GM12878 (cell line): ENCODE measurements around the gene FAM89A. TPM values are rescaled to one million over a fixed set of nuclear protein-coding genes. Genes with fewer than 3 reads are reported as not detected.

Source experiments
- ATAC-seq: fragments of 200-7000 bp; cut with Tn5 transposase; 3 replicates; pipeline ENCODE4 v1.9.1; 2020; ENCODE audit warnings: mild to moderate bottlenecking, moderate library complexity
- BruUV-seq: library from RNA; stranded (reverse); fragments of 400-500 nt; replicated peaks from 2 replicates; lab custom pipeline; 2021; lab: Mats Ljungman, UMichigan
- CTCF ChIA-PET: fragments of 300-600 bp; sonication (Branson Sonifier 250); formaldehyde crosslinking; extraction: SDS; loops from one replicate; lab custom pipeline; 2021; ENCODE audit warnings: inconsistent platforms; lab: Yijun Ruan, JAX
- POLR2A ChIA-PET: fragments of 350-600 bp; formaldehyde crosslinking; extraction: SDS; loops from one replicate; lab custom pipeline; 2021; ENCODE audit warnings: inconsistent platforms; lab: Charles Lee
- RAD21 ChIA-PET: fragments of 300-600 bp; sonication (Branson Sonifier 250); formaldehyde crosslinking; loops from one replicate; lab custom pipeline; 2023; ENCODE audit warnings: antibody characterized with exemption; ENCODE audit not compliant: unreplicated experiment; lab: Charles Lee
- SMC1A ChIA-PET: fragments of 300-600 bp; sonication (Branson Sonifier 250); formaldehyde crosslinking; loops from one replicate; lab custom pipeline; 2023; ENCODE audit not compliant: unreplicated experiment, uncharacterized antibody; lab: Charles Lee
- DNase-seq: peaks from one replicate; pipeline ENCODE4 v3.0.0-alpha.2; 2011; ENCODE audit warnings: low read depth, low spot score
- FAIRE-seq: peaks from 3 replicates; lab custom pipeline; 2011; peaks lifted over from hg19 to GRCh38; lab: Jason Lieb, UNC
- H2AFZ ChIP-seq: 2 replicates; pipeline ENCODE4 v1.6.0; 2011; ENCODE audit warnings: low read depth, low read length, control low read depth; ENCODE audit not compliant: control insufficient read depth
- H3K27ac ChIP-seq: 2 replicates; pipeline ENCODE4 v1.5.1; 2011; ENCODE audit warnings: control low read depth; ENCODE audit not compliant: control insufficient read depth, insufficient read depth
- H3K27me3 ChIP-seq, 2 experiments: replicated peaks in 1 of 2; 2 replicates each; pipeline versions ENCODE4 v1.6.0 to v1.6.1; 2011; ENCODE audit warnings: low read length in 1 of 2; ENCODE audit not compliant: control insufficient read depth in 2 of 2, insufficient read depth in 2 of 2
- H3K36me3 ChIP-seq, 2 experiments: 2 replicates each; pipeline ENCODE4 v1.5.1; 2011; ENCODE audit warnings: low read length in 1 of 2; ENCODE audit not compliant: control insufficient read depth in 2 of 2, insufficient read depth in 2 of 2
- H3K4me1 ChIP-seq: 2 replicates; pipeline ENCODE4 v1.6.1; 2011; ENCODE audit warnings: mild to moderate bottlenecking, low read length, moderate library complexity, mixed read lengths; ENCODE audit not compliant: control insufficient read depth, insufficient read depth
- H3K4me2 ChIP-seq: 2 replicates; pipeline ENCODE4 v1.6.0; 2011; ENCODE audit warnings: control low read depth; ENCODE audit not compliant: control insufficient read depth, insufficient read depth
- H3K4me3 ChIP-seq: fragments of 200-600 bp; sonication (generic); 2 replicates; pipeline ENCODE4 v1.5.1; 2016
- H3K79me2 ChIP-seq: 2 replicates; pipeline ENCODE4 v1.6.0; 2011; ENCODE audit warnings: low read length; ENCODE audit not compliant: control insufficient read depth, insufficient read depth
- H3K9ac ChIP-seq: 2 replicates; pipeline ENCODE4 v1.8.0; 2011; ENCODE audit warnings: low read length, control low read depth, mixed read lengths; ENCODE audit not compliant: control insufficient read depth, insufficient read depth
- H3K9me3 ChIP-seq: replicated peaks from 3 replicates; pipeline ENCODE4 v1.5.1; 2011; ENCODE audit warnings: mild to moderate bottlenecking, low read length; ENCODE audit not compliant: control insufficient read depth, insufficient read depth
- H4K20me1 ChIP-seq: 2 replicates; pipeline ENCODE4 v1.6.0; 2011; ENCODE audit not compliant: control insufficient read depth, insufficient read depth
- ATF3 ChIP-seq: IDR thresholded peaks from 2 replicates; pipeline ENCODE4 v1.6.1; 2011; ENCODE audit warnings: low read depth, mild to moderate bottlenecking, low read length, moderate library complexity, borderline replicate concordance; ENCODE audit errors: extremely low read depth
- BCL3 ChIP-seq: IDR thresholded peaks from 2 replicates; pipeline ENCODE4 v1.6.1; 2011; ENCODE audit warnings: borderline replicate concordance, low read depth, mild to moderate bottlenecking, moderate library complexity, low read length; ENCODE audit not compliant: insufficient read depth, poor library complexity, severe bottlenecking
- BHLHE40 ChIP-seq, 2 experiments: fragments of 450-650 bp in 1 of 2; IDR thresholded peaks; 2 replicates each; pipeline ENCODE4 v1.6.1; 2011 to 2017; ENCODE audit warnings: low read depth in 2 of 2, borderline replicate concordance in 1 of 2, improper control_type of control experiment in 1 of 2, low read length in 1 of 2, mild to moderate bottlenecking in 1 of 2
- CHD1 ChIP-seq: IDR thresholded peaks from 2 replicates; pipeline ENCODE4 v1.6.1; 2012; ENCODE audit warnings: low read depth, low read length, improper control_type of control experiment
- CREM ChIP-seq: IDR thresholded peaks from 2 replicates; pipeline ENCODE4 v1.6.1; 2014; ENCODE audit warnings: antibody characterized with exemption, low read depth
- EP300 ChIP-seq, 2 experiments: fragments of 150-350 bp in 1 of 2; IDR thresholded peaks; 2 replicates each; pipeline ENCODE4 v1.6.1; 2011 to 2012; ENCODE audit warnings: low read depth in 2 of 2, low read length in 2 of 2, borderline replicate concordance in 1 of 2, improper control_type of control experiment in 1 of 2, inconsistent platforms in 1 of 2; ENCODE audit not compliant: control insufficient read depth in 1 of 2
- ETV6 ChIP-seq, 2 experiments: fragments of 450-650 bp in 1 of 2; IDR thresholded peaks in 1 of 2; conservative IDR thresholded peaks in 1 of 2; 2 replicates each; pipeline ENCODE4 v1.6.1; 2014; ENCODE audit warnings: antibody characterized with exemption in 1 of 2, borderline replicate concordance in 1 of 2, low read depth in 1 of 2, mild to moderate bottlenecking in 1 of 2, moderate library complexity in 1 of 2
- FOXK2 ChIP-seq: fragments of 450-650 bp; IDR thresholded peaks from 2 replicates; pipeline ENCODE4 v1.6.1; 2017; ENCODE audit warnings: mild to moderate bottlenecking, moderate library complexity
- GATAD2B ChIP-seq: fragments of 450-650 bp; conservative IDR thresholded peaks from 2 replicates; pipeline ENCODE4 v1.6.1; 2017; ENCODE audit warnings: low read depth, mild to moderate bottlenecking, moderate library complexity
- HCFC1 ChIP-seq: fragments of 150-350 bp; IDR thresholded peaks from 2 replicates; pipeline ENCODE4 v1.6.1; 2014; ENCODE audit warnings: low read length
- HDAC2 ChIP-seq: fragments of 200-600 bp; sonication (generic); IDR thresholded peaks from 2 replicates; pipeline ENCODE4 v1.6.1; 2017
- IRF4 ChIP-seq: IDR thresholded peaks from 2 replicates; pipeline ENCODE4 v1.6.1; 2011; ENCODE audit warnings: low read depth, low read length
- NFIC ChIP-seq: IDR thresholded peaks from 2 replicates; pipeline ENCODE4 v1.6.1; 2012; ENCODE audit warnings: low read depth, mild to moderate bottlenecking, inconsistent platforms, low read length, moderate library complexity
- PML ChIP-seq: IDR thresholded peaks from 2 replicates; pipeline ENCODE4 v1.6.1; 2012; ENCODE audit warnings: low read length, inconsistent platforms
- STAT1 ChIP-seq: fragments of 450-650 bp; conservative IDR thresholded peaks from 2 replicates; pipeline ENCODE4 v1.6.1; 2014; ENCODE audit warnings: antibody characterized with exemption, mild to moderate bottlenecking
- ZBTB33 ChIP-seq: fragments of 450-650 bp; IDR thresholded peaks from 2 replicates; pipeline ENCODE4 v1.6.1; 2017; ENCODE audit warnings: mild to moderate bottlenecking
- ZNF24 ChIP-seq: fragments of 450-650 bp; IDR thresholded peaks from 2 replicates; pipeline ENCODE4 v1.6.1; 2017; ENCODE audit warnings: antibody characterized with exemption, mild to moderate bottlenecking
- WGBS: methylation state at CpG from one replicate; pipeline ENCODE4 v1.1.6; 2016; ENCODE audit warnings: low lambda C conversion rate; ENCODE audit not compliant: insufficient replicate concordance, insufficient coverage; ENCODE audit errors: missing lambda C conversion rate; 5-methylcytosine and 5-hydroxymethylcytosine counted together
- in situ Hi-C: fragments of 300-500 bp; cut with MboI; formaldehyde crosslinking; loops from 9 replicates; pipeline ENCODE4 v1.14.3; 2018; ENCODE audit warnings: mixed read lengths
- intact Hi-C: fragments of 100-400 bp; cut with micrococcal nuclease; formaldehyde crosslinking; loops from one replicate; pipeline ENCODE4 v1.14.2; 2022; ENCODE audit not compliant: unreplicated experiment
- polyA plus RNA-seq, 11 experiments: library from polyadenylated mRNA; depleted of rRNA in 4 of 11; unstranded in 6 of 11; stranded (reverse) in 5 of 11; fragments of >200 nt; fragmentation: Nextera tagmentation in 4 of 11; fragmentation: Illumina TruSeq in 1 of 11; extraction: Ambion mirVana in 4 of 11; extraction: Trizol in 1 of 11; gene quantifications; 1 replicate in 1 of 11; 2 replicates in 10 of 11; pipeline versions ENCODE4 v1.2.1 to v1.2.3, GENCODE V29; 2011 to 2016; ENCODE audit warnings: inconsistent platforms in 2 of 11, missing spikeins in 2 of 11, low read depth in 1 of 11
- total RNA-seq, 4 experiments: library from RNA; depleted of rRNA in 3 of 4; stranded (reverse); fragments of >200 nt in 3 of 4; fragmentation: Illumina TruSeq in 1 of 4; extraction: Trizol in 1 of 4; gene quantifications; 2 replicates each; pipeline versions ENCODE4 v1.2.1 to v1.2.3, GENCODE V29; 2013 to 2021
- TF ChIP-seq, protein P1 (sequence below): fragments of 450-650 bp; IDR thresholded peaks from 2 replicates; pipeline ENCODE4 v1.6.1; 2017; ENCODE audit warnings: low read depth, mild to moderate bottlenecking, moderate library complexity

Gene FAM89A
- total and polyA plus RNA-seq, 10 of the 15 experiments (the other 5 are each of a cell fraction or from before 2014, with no cell fraction given), result 0.06 to 0.72 (median 0.14) TPM; not detected in 4

GRCh38 chr1:231037585-231038517, 2.2 kb downstream of the FAM89A start:
- no peak overlapping the region for H3K9ac ChIP-seq
- TF ChIP-seq PML, result no peak
- no peak for TF ChIP-seq EP300 (IDR thresholded peaks at IDR 0.05; ENCODE audit: borderline replicate concordance in 1 of 2, control insufficient read depth in 1 of 2, low read depth in 2 of 2, low read length in 2 of 2)
- no peak for TF ChIP-seq CREM
- no peak for TF ChIP-seq BCL3
- no peak for TF ChIP-seq ETV6 (conservative IDR thresholded peaks at IDR 0.05 in 1 of 2, IDR thresholded peaks at IDR 0.05 in 1 of 2; ENCODE audit: borderline replicate concordance in 1 of 2, low read depth in 1 of 2)
- no peak for TF ChIP-seq STAT1
- no peak for TF ChIP-seq HCFC1
- TF ChIP-seq BHLHE40 (IDR thresholded peaks at IDR 0.05; ENCODE audit: borderline replicate concordance in 1 of 2, low read depth in 2 of 2, low read length in 1 of 2), result no peak
- TF ChIP-seq CHD1, result no peak
- no peak for TF ChIP-seq ZNF24
- TF ChIP-seq ATF3, result no peak
- TF ChIP-seq IRF4, result no peak
- TF ChIP-seq NFIC, result no peak
- no peak for TF ChIP-seq GATAD2B
- no peak for TF ChIP-seq FOXK2
- no peak for TF ChIP-seq ZBTB33
- TF ChIP-seq, protein P1, sequence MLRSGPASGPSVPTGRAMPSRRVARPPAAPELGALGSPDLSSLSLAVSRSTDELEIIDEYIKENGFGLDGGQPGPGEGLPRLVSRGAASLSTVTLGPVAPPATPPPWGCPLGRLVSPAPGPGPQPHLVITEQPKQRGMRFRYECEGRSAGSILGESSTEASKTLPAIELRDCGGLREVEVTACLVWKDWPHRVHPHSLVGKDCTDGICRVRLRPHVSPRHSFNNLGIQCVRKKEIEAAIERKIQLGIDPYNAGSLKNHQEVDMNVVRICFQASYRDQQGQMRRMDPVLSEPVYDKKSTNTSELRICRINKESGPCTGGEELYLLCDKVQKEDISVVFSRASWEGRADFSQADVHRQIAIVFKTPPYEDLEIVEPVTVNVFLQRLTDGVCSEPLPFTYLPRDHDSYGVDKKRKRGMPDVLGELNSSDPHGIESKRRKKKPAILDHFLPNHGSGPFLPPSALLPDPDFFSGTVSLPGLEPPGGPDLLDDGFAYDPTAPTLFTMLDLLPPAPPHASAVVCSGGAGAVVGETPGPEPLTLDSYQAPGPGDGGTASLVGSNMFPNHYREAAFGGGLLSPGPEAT, result no peak
- TF ChIP-seq HDAC2, result no peak
- H3K4me3 ChIP-seq, result no peak overlapping the region
- no peaks in the 10 kb centered on the region for H3K4me1 ChIP-seq
- ATAC-seq (no peak), DNase-seq (no peak), FAIRE-seq (no peak)
- ChIA-PET CTCF (interaction anchor here (0.8 kb wide), 1 partner anchor 127 kb away, joined by 3 read pairs; no protein-coding TSS in a partner anchor), POLR2A (no interaction called here), RAD21 (no interaction called here), SMC1A (interaction anchor here (0.6 kb wide), 1 partner anchor 42 kb away, joined by 3 read pairs; no protein-coding TSS in a partner anchor)
- in situ Hi-C loops, result no loop called here
- no peaks in the 10 kb centered on the region for H3K36me3 ChIP-seq
- H3K79me2 ChIP-seq, result no peaks in the 10 kb centered on the region
- no peak overlapping the region for H3K4me2 ChIP-seq
- no TSS peak for BruUV-seq
- peaks cover 0 to 6% of the 10 kb centered on the region in 2 experiments; a peak in 2 of 4 replicates for H3K27me3 ChIP-seq
- H4K20me1 ChIP-seq, result no peaks in the 10 kb centered on the region
- 81% methylated on average over 13 of the region's 13 CpGs for WGBS
- H3K9me3 ChIP-seq, result no peaks in the 10 kb centered on the region
- intact Hi-C loops, result no loop called here
- H3K27ac ChIP-seq, result no peak overlapping the region
- no peak overlapping the region for H2AFZ ChIP-seq
